ENCODE measurements around the gene C1QTNF9.
"Not testable (repeated sequence)": the region's sequence is repeated elsewhere in the genome, so short reads cannot be mapped to it uniquely, and the experiment has no call there.

DNA sequence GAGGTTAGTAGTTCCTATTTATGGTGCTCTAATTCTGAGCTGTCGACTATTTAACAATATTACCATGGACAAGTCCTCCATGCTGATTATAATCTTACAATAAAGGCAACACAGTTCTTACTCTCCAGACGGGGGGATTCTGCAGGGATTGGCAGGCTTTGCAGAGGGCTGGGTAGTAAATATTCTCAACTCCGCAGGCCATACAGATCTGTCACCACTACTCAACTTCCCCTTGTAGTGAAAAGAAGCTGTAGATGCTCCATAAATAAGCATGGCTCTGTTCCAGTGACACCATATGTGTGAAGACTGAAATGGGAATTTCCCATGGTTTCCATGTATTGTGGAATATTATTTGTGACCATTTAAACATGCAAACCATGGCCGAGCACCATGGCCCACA lies 9.5 kb downstream of the C1QTNF9 start:
- not testable (repeated sequence) for TF ChIP-seq NR2F2 (IDR thresholded peaks at IDR 0.05); RAD21 (IDR thresholded peaks at IDR 0.05); EGR1 (IDR thresholded peaks at IDR 0.05; ENCODE audit: low read depth in 2 of 2); SP1 (IDR thresholded peaks at IDR 0.05); HNF4G (IDR thresholded peaks at IDR 0.05); YY1 (IDR thresholded peaks at IDR 0.05); GABPA (IDR thresholded peaks at IDR 0.05 in 1 of 2, conservative IDR thresholded peaks at IDR 0.05 in 1 of 2)
- TF ChIP-seq, protein P1, sequence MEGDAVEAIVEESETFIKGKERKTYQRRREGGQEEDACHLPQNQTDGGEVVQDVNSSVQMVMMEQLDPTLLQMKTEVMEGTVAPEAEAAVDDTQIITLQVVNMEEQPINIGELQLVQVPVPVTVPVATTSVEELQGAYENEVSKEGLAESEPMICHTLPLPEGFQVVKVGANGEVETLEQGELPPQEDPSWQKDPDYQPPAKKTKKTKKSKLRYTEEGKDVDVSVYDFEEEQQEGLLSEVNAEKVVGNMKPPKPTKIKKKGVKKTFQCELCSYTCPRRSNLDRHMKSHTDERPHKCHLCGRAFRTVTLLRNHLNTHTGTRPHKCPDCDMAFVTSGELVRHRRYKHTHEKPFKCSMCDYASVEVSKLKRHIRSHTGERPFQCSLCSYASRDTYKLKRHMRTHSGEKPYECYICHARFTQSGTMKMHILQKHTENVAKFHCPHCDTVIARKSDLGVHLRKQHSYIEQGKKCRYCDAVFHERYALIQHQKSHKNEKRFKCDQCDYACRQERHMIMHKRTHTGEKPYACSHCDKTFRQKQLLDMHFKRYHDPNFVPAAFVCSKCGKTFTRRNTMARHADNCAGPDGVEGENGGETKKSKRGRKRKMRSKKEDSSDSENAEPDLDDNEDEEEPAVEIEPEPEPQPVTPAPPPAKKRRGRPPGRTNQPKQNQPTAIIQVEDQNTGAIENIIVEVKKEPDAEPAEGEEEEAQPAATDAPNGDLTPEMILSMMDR (IDR thresholded peaks at IDR 0.05; ENCODE audit: low read depth, low read length, missing input control) = not testable (repeated sequence)
- TF ChIP-seq, protein P2, sequence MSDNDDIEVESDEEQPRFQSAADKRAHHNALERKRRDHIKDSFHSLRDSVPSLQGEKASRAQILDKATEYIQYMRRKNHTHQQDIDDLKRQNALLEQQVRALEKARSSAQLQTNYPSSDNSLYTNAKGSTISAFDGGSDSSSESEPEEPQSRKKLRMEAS (IDR thresholded peaks at IDR 0.05) = not testable (repeated sequence)
- TF ChIP-seq, protein P3, sequence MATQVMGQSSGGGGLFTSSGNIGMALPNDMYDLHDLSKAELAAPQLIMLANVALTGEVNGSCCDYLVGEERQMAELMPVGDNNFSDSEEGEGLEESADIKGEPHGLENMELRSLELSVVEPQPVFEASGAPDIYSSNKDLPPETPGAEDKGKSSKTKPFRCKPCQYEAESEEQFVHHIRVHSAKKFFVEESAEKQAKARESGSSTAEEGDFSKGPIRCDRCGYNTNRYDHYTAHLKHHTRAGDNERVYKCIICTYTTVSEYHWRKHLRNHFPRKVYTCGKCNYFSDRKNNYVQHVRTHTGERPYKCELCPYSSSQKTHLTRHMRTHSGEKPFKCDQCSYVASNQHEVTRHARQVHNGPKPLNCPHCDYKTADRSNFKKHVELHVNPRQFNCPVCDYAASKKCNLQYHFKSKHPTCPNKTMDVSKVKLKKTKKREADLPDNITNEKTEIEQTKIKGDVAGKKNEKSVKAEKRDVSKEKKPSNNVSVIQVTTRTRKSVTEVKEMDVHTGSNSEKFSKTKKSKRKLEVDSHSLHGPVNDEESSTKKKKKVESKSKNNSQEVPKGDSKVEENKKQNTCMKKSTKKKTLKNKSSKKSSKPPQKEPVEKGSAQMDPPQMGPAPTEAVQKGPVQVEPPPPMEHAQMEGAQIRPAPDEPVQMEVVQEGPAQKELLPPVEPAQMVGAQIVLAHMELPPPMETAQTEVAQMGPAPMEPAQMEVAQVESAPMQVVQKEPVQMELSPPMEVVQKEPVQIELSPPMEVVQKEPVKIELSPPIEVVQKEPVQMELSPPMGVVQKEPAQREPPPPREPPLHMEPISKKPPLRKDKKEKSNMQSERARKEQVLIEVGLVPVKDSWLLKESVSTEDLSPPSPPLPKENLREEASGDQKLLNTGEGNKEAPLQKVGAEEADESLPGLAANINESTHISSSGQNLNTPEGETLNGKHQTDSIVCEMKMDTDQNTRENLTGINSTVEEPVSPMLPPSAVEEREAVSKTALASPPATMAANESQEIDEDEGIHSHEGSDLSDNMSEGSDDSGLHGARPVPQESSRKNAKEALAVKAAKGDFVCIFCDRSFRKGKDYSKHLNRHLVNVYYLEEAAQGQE (IDR thresholded peaks at IDR 0.05) = not testable (repeated sequence)

Data from liver (tissue), 3 donors.